Neural progenitor cell (in vitro differentiated cells): ENCODE measurements around the gene CLTB.

Source experiments
- CTCF ChIP-seq: fragments of 200-600 bp; sonication (generic); IDR thresholded peaks from 2 replicates; pipeline ENCODE4 v1.5.1; 2017; ENCODE audit warnings: antibody characterized with exemption, mild to moderate bottlenecking
- EZH2 ChIP-seq: fragments of 200-600 bp; sonication (generic); IDR thresholded peaks from 2 replicates; pipeline ENCODE4 v1.6.1; 2017; ENCODE audit warnings: antibody characterized with exemption, mild to moderate bottlenecking, moderate library complexity
- EZH2phosphoT487 ChIP-seq: fragments of 200-600 bp; sonication (generic); IDR thresholded peaks from 2 replicates; pipeline ENCODE4 v1.6.1; 2017; ENCODE audit warnings: antibody characterized with exemption

- no peak for TF ChIP-seq CTCF
- no peak for TF ChIP-seq EZH2
- TF ChIP-seq EZH2phosphoT487, result no peak
Observed at GRCh38 chr5:176407456-176408251, 8.7 kb downstream of the CLTB start.
